Endothelial cell (in vitro differentiated cells): ENCODE results near the gene UBXN7. TPM values are rescaled to one million over a fixed set of nuclear protein-coding genes. Genes with fewer than 3 reads are reported as not detected.
"Not testable (repeated sequence)": the region's sequence is repeated elsewhere in the genome, so short reads cannot be mapped to it uniquely, and the experiment has no call there.

Experiments used
- DNase-seq: peaks from one replicate; pipeline ENCODE4 v3.0.0; 2021; ENCODE audit warnings: low spot score
- H3K27ac Mint-ChIP-seq: one replicate; pipeline ENCODE4 v1.8.0; 2021; ENCODE audit warnings: mixed read lengths, inconsistent platforms; ENCODE audit not compliant: unreplicated experiment
- H3K27me3 Mint-ChIP-seq: one replicate; pipeline ENCODE4 v1.8.0; 2021; ENCODE audit warnings: mild to moderate bottlenecking, moderate library complexity, mixed read lengths, inconsistent platforms; ENCODE audit not compliant: unreplicated experiment
- H3K36me3 Mint-ChIP-seq: one replicate; pipeline ENCODE4 v1.8.0; 2021; ENCODE audit warnings: mild to moderate bottlenecking, low read depth, mixed read lengths, inconsistent platforms; ENCODE audit not compliant: unreplicated experiment
- H3K4me1 Mint-ChIP-seq: one replicate; pipeline ENCODE4 v1.8.0; 2021; ENCODE audit warnings: mild to moderate bottlenecking, mixed read lengths, inconsistent platforms; ENCODE audit not compliant: unreplicated experiment
- H3K4me3 Mint-ChIP-seq: one replicate; pipeline ENCODE4 v1.8.0; 2021; ENCODE audit warnings: mild to moderate bottlenecking, mixed read lengths, inconsistent platforms; ENCODE audit not compliant: unreplicated experiment
- H3K9me3 Mint-ChIP-seq: one replicate; pipeline ENCODE4 v1.8.0; 2021; ENCODE audit warnings: mixed read lengths, inconsistent platforms; ENCODE audit not compliant: unreplicated experiment
- CTCF ChIP-seq: fragments of 200-600 bp; sonication (generic); IDR thresholded peaks from one replicate; pipeline ENCODE4 v1.5.0; 2021; ENCODE audit warnings: antibody characterized with exemption; ENCODE audit not compliant: unreplicated experiment
- total RNA-seq: library from RNA; stranded (reverse); fragmentation: NEBNext Ultra II Directional; extraction: Animal tissue kit (Norgen Biotek cat#: 25700); gene quantifications from one replicate; pipeline ENCODE4 v1.2.1, GENCODE V29; 2021; ENCODE audit not compliant: unreplicated experiment

Gene UBXN7
- total RNA-seq, 1 donor from 2014 or later, result 71.7 TPM

- TF ChIP-seq CTCF, result no peak
- peaks cover 3% of the 10 kb centered on the region for H3K27me3 Mint-ChIP-seq
- no peak for DNase-seq
- peaks cover 3% of the 10 kb centered on the region for H3K4me1 Mint-ChIP-seq
- H3K27ac Mint-ChIP-seq, result no peak overlapping the region
- no peaks in the 10 kb centered on the region for H3K9me3 Mint-ChIP-seq
- H3K36me3 Mint-ChIP-seq, result no peaks in the 10 kb centered on the region
- H3K4me3 Mint-ChIP-seq, result no peak overlapping the region
Observed at GRCh38 chr3:196463804-196464203, 31.6 kb upstream of the UBXN7 start.

GRCh38 chr3:196463478-196463756, 31.2 kb upstream of the UBXN7 start:
- no peak for TF ChIP-seq CTCF

GRCh38 chr3:196462680-196463477, 30.7 kb upstream of the UBXN7 start:
- H3K4me3 Mint-ChIP-seq, H3K27ac Mint-ChIP-seq, H3K4me1 Mint-ChIP-seq, H3K27me3 Mint-ChIP-seq, H3K36me3 Mint-ChIP-seq, DNase-seq, H3K9me3 Mint-ChIP-seq: not testable (repeated sequence)

More at GRCh38 chr3:196463478-196463756, 31.2 kb upstream of the UBXN7 start:
- no peaks in the 10 kb centered on the region for H3K9me3 Mint-ChIP-seq
- no peak overlapping the region for H3K27ac Mint-ChIP-seq
- H3K36me3 Mint-ChIP-seq, result no peaks in the 10 kb centered on the region
- H3K4me3 Mint-ChIP-seq, result no peak overlapping the region
- DNase-seq, result no peak
- peaks cover 3% of the 10 kb centered on the region for H3K27me3 Mint-ChIP-seq
- peaks cover 3% of the 10 kb centered on the region for H3K4me1 Mint-ChIP-seq

- no peak for TF ChIP-seq CTCF
- DNase-seq, result no peak
- Mint-ChIP-seq H3K27me3 (no peaks in the 10 kb centered on the region), H3K36me3 (no peaks in the 10 kb centered on the region), H3K4me1 (no peaks in the 10 kb centered on the region), H3K27ac (no peak overlapping the region), H3K9me3 (no peaks in the 10 kb centered on the region), H3K4me3 (no peak overlapping the region)
Observed at GRCh38 chr3:196458063-196458462, 25.8 kb upstream of the UBXN7 start.

GRCh38 chr3:196457470-196457869, 25.2 kb upstream of the UBXN7 start:
- H3K36me3 Mint-ChIP-seq, H3K27ac Mint-ChIP-seq, H3K4me3 Mint-ChIP-seq, H3K27me3 Mint-ChIP-seq, DNase-seq, H3K4me1 Mint-ChIP-seq, H3K9me3 Mint-ChIP-seq: not testable (repeated sequence)
- peak; percentile 11 for TF ChIP-seq CTCF
